Measurements from ENCODE around the gene CACNB1.

DNA sequence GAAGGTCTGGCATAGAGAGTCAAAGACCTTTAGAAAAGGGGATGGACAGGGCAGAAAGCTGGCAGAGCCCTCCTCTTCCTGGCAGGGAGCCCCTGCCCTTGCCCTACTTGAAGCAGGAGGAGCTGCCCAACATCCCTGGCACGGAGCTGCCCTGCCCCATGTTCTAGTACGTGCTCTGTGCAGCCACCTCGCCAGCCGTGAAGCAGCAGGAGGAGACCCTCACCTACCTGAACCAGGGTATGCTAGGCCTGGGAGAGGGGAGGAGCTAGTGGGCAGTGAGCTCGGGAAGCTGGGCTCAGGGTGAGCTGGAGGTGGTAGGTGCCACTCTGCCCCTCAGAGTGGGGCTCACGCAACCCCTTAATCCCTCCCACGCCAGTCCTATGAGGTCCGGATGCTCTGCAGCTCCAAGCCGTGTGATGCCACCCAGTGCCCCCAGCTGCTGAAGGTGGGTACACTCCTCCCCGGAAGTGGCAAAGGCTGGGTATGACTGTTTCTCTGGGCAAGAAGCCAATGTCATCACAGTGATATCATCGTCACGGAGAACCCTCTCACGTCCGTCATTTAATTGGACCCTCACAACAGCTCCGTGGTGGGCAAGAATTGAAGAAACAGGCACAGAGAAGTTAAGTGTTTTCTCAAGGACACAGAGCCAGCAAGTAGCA lies 41.0 kb upstream of the CACNB1 start:
- no peak for TF ChIP-seq FOXK1 (CRISPR knock-in tag; IDR thresholded peaks at IDR 0.05; ENCODE audit: borderline replicate concordance, low read depth)
- TF ChIP-seq NR2C2 (CRISPR knock-in tag; IDR thresholded peaks at IDR 0.05; ENCODE audit: borderline replicate concordance) = no peak
- no peak for TF ChIP-seq POLR2A (IDR thresholded peaks at IDR 0.05; ENCODE audit: insufficient read depth in 1 of 2, low read depth in 2 of 2, low read length in 2 of 2)
- TF ChIP-seq SP1 (IDR thresholded peaks at IDR 0.05) = no peak
- TF ChIP-seq SP1 (CRISPR knock-in tag; IDR thresholded peaks at IDR 0.05) = no peak
- TF ChIP-seq CEBPZ (IDR thresholded peaks at IDR 0.05; ENCODE audit: low read length) = no peak
- TF ChIP-seq, protein P1, sequence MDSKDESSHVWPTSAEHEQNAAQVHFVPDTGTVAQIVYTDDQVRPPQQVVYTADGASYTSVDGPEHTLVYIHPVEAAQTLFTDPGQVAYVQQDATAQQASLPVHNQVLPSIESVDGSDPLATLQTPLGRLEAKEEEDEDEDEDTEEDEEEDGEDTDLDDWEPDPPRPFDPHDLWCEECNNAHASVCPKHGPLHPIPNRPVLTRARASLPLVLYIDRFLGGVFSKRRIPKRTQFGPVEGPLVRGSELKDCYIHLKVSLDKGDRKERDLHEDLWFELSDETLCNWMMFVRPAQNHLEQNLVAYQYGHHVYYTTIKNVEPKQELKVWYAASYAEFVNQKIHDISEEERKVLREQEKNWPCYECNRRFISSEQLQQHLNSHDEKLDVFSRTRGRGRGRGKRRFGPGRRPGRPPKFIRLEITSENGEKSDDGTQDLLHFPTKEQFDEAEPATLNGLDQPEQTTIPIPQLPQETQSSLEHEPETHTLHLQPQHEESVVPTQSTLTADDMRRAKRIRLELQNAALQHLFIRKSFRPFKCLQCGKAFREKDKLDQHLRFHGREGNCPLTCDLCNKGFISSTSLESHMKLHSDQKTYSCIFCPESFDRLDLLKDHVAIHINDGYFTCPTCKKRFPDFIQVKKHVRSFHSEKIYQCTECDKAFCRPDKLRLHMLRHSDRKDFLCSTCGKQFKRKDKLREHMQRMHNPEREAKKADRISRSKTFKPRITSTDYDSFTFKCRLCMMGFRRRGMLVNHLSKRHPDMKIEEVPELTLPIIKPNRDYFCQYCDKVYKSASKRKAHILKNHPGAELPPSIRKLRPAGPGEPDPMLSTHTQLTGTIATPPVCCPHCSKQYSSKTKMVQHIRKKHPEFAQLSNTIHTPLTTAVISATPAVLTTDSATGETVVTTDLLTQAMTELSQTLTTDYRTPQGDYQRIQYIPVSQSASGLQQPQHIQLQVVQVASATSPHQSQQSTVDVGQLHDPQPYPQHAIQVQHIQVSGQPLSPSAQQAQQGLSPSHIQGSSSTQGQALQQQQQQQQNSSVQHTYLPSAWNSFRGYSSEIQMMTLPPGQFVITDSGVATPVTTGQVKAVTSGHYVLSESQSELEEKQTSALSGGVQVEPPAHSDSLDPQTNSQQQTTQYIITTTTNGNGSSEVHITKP (CRISPR knock-in tag; IDR thresholded peaks at IDR 0.05; ENCODE audit: low read depth) = no peak
- no peak for TF ChIP-seq U2AF2 (IDR thresholded peaks at IDR 0.05; ENCODE audit: low read depth, low read length)
- no peak for TF ChIP-seq ZFP62 (CRISPR knock-in tag; IDR thresholded peaks at IDR 0.05)
- TF ChIP-seq BHLHE40 (IDR thresholded peaks at IDR 0.05; ENCODE audit: low read length) = no peak
- TF ChIP-seq, protein P2, sequence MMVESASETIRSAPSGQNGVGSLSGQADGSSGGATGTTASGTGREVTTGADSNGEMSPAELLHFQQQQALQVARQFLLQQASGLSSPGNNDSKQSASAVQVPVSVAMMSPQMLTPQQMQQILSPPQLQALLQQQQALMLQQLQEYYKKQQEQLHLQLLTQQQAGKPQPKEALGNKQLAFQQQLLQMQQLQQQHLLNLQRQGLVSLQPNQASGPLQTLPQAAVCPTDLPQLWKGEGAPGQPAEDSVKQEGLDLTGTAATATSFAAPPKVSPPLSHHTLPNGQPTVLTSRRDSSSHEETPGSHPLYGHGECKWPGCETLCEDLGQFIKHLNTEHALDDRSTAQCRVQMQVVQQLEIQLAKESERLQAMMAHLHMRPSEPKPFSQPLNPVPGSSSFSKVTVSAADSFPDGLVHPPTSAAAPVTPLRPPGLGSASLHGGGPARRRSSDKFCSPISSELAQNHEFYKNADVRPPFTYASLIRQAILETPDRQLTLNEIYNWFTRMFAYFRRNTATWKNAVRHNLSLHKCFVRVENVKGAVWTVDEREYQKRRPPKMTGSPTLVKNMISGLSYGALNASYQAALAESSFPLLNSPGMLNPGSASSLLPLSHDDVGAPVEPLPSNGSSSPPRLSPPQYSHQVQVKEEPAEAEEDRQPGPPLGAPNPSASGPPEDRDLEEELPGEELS (CRISPR knock-in tag; IDR thresholded peaks at IDR 0.05) = no peak
- no peak for TF ChIP-seq ZSCAN30 (CRISPR knock-in tag; IDR thresholded peaks at IDR 0.05)
